WTC11 (cell line): Measurements from ENCODE around the gene TBRG4. TPM values are rescaled to one million over a fixed set of nuclear protein-coding genes. Genes with fewer than 3 reads are reported as not detected.

Experiments used
- ATAC-seq: fragments of 200-7000 bp; cut with Tn5 transposase; 2 replicates; pipeline ENCODE4 v1.10.0; 2021; ENCODE audit warnings: mild to moderate bottlenecking, moderate library complexity
- CTCF ChIA-PET: fragments of 300-600 bp; sonication (Branson Sonifier 250); formaldehyde crosslinking; loops from one replicate; lab custom pipeline; 2021; ENCODE audit warnings: antibody characterized with exemption; lab: Charles Lee
- POLR2A ChIA-PET: fragments of 350-600 bp; sonication (Branson Sonifier 250); formaldehyde crosslinking; loops from one replicate; lab custom pipeline; 2021; ENCODE audit warnings: antibody characterized with exemption; lab: Charles Lee
- DNase-seq: peaks from one replicate; pipeline ENCODE4 v3.0.0; 2021; ENCODE audit warnings: low spot score
- H3K27ac Mint-ChIP-seq: 2 replicates; pipeline ENCODE4 v1.8.0; 2021; ENCODE audit warnings: mixed read lengths
- H3K27me3 Mint-ChIP-seq: 2 replicates; pipeline ENCODE4 v1.8.0; 2021; ENCODE audit warnings: low read depth, mild to moderate bottlenecking, moderate library complexity, mixed read lengths
- H3K36me3 Mint-ChIP-seq: 2 replicates; pipeline ENCODE4 v1.8.0; 2021; ENCODE audit warnings: mixed read lengths
- H3K4me1 Mint-ChIP-seq: 2 replicates; pipeline ENCODE4 v1.8.0; 2022; ENCODE audit warnings: mixed read lengths
- H3K4me3 Mint-ChIP-seq: 2 replicates; pipeline ENCODE4 v1.8.0; 2021; ENCODE audit warnings: mild to moderate bottlenecking, moderate library complexity, mixed read lengths
- H3K9me3 Mint-ChIP-seq: 2 replicates; pipeline ENCODE4 v1.8.0; 2021; ENCODE audit warnings: mixed read lengths
- AFF4 ChIP-seq: sonication (generic); formaldehyde crosslinking; IDR thresholded peaks from 2 replicates; pipeline ENCODE4 v1.8.1; 2023; ENCODE audit warnings: mild to moderate bottlenecking, missing genetic modification reagents, borderline replicate concordance
- ATF6 ChIP-seq: sonication (generic); formaldehyde crosslinking; IDR thresholded peaks from 2 replicates; pipeline ENCODE4 v1.8.1; 2023; ENCODE audit warnings: mild to moderate bottlenecking, missing genetic modification reagents
- CTCF ChIP-seq: fragments of 200-600 bp; IDR thresholded peaks from 2 replicates; pipeline ENCODE4 v1.8.0; 2022; ENCODE audit warnings: antibody characterized with exemption
- E2F1 ChIP-seq: sonication (generic); formaldehyde crosslinking; IDR thresholded peaks from 2 replicates; pipeline ENCODE4 v1.8.0; 2022; ENCODE audit warnings: mild to moderate bottlenecking, missing genetic modification reagents
- E2F5 ChIP-seq: sonication (generic); formaldehyde crosslinking; IDR thresholded peaks from 2 replicates; pipeline ENCODE4 v1.8.1; 2022; ENCODE audit warnings: mild to moderate bottlenecking, moderate library complexity, missing genetic modification reagents
- MAX ChIP-seq: sonication (generic); formaldehyde crosslinking; IDR thresholded peaks from 2 replicates; pipeline ENCODE4 v1.8.0; 2022; ENCODE audit warnings: mild to moderate bottlenecking, missing genetic modification reagents
- NFE2L1 ChIP-seq: sonication (generic); formaldehyde crosslinking; IDR thresholded peaks from 2 replicates; pipeline ENCODE4 v1.8.1; 2023; ENCODE audit warnings: missing genetic modification reagents
- SMAD3 ChIP-seq: sonication (generic); formaldehyde crosslinking; IDR thresholded peaks from 2 replicates; pipeline ENCODE4 v1.8.0; 2022; ENCODE audit warnings: missing genetic modification reagents, mild to moderate bottlenecking, borderline replicate concordance
- TEAD4 ChIP-seq: sonication (generic); formaldehyde crosslinking; IDR thresholded peaks from 2 replicates; pipeline ENCODE4 v1.8.0; 2022; ENCODE audit warnings: mild to moderate bottlenecking, missing genetic modification reagents
- USF1 ChIP-seq: sonication (generic); formaldehyde crosslinking; IDR thresholded peaks from 2 replicates; pipeline ENCODE4 v1.8.0; 2022; ENCODE audit warnings: mild to moderate bottlenecking, missing genetic modification reagents
- ZNF138 ChIP-seq: sonication (generic); formaldehyde crosslinking; conservative IDR thresholded peaks from 2 replicates; pipeline ENCODE4 v1.8.1; 2022; ENCODE audit warnings: mild to moderate bottlenecking, moderate library complexity, missing genetic modification reagents
- ZNF317 ChIP-seq: sonication (generic); formaldehyde crosslinking; IDR thresholded peaks from 2 replicates; pipeline ENCODE4 v1.8.1; 2023; ENCODE audit warnings: low read depth, mild to moderate bottlenecking, moderate library complexity, missing genetic modification reagents, borderline replicate concordance
- ZSCAN18 ChIP-seq: fragments of 250-450 bp; sonication (Bioruptor Pico); IDR thresholded peaks from 2 replicates; pipeline ENCODE4 v2.1.2; 2022; ENCODE audit warnings: mild to moderate bottlenecking, moderate library complexity
- total RNA-seq: library from RNA; stranded (reverse); gene quantifications from 3 replicates; pipeline ENCODE4 v1.2.3, GENCODE V29; 2021

The TBRG4 gene
- total RNA-seq, 1 experiment from 2014 or later, result 167 TPM

- ChIA-PET POLR2A (no interaction called here), CTCF (interaction anchor here (1.4 kb wide), 1 partner anchor 103 kb away, joined by 4 read pairs; no protein-coding TSS in a partner anchor)
- TF ChIP-seq AFF4 (CRISPR knock-in tag) (no peak), TEAD4 (no peak), E2F5 (CRISPR knock-in tag) (no peak), SMAD3 (no peak), MAX (CRISPR knock-in tag) (no peak), ZSCAN18 (CRISPR knock-in tag) (no peak), ZNF138 (no peak), E2F1 (no peak), USF1 (no peak), ZNF317 (CRISPR knock-in tag) (no peak), NFE2L1 (CRISPR knock-in tag) (no peak), CTCF (no peak), ATF6 (CRISPR knock-in tag) (no peak)
- H3K4me1 Mint-ChIP-seq, result no peaks in the 10 kb centered on the region
- H3K9me3 Mint-ChIP-seq, result 0 out of 2 replicates have a peak, but pooled peaks cover 5% of the 10 kb centered on the region
- no peaks in the 10 kb centered on the region for H3K27me3 Mint-ChIP-seq
- H3K27ac Mint-ChIP-seq, result no peak overlapping the region
- no peak overlapping the region for H3K4me3 Mint-ChIP-seq
- DNase-seq, result no peak
- H3K36me3 Mint-ChIP-seq, result peaks cover 12% of the 10 kb centered on the region
- no peak for ATAC-seq
Observed at GRCh38 chr7:45075871-45076796, 35.4 kb downstream of the TBRG4 start.
